T-cell (primary cell): ENCODE data around the gene TBC1D30. TPM values are rescaled to one million over a fixed set of nuclear protein-coding genes. Genes with fewer than 3 reads are reported as not detected.

Experiments
- ATAC-seq, 4 experiments: fragments of 200-7000 bp in 3 of 4; fragments of 150-1000 bp in 1 of 4; cut with Tn5 transposase; replicated peaks in 1 of 4; 1 replicate in 3 of 4; 2 replicates in 1 of 4; pipeline ENCODE4 v1.10.0; 2021; ENCODE audit warnings: moderate library complexity in 3 of 4, mild to moderate bottlenecking in 2 of 4, moderate number of reproducible peaks in 1 of 4
- CTCF ChIA-PET, 2 donors: fragments of 300-600 bp; sonication (Branson Sonifier 250); formaldehyde crosslinking; loops; one replicate each; lab custom pipeline; 2022; ENCODE audit warnings: antibody characterized with exemption in 2 of 2; lab: Charles Lee
- POLR2A ChIA-PET, 2 donors: fragments of 300-600 bp; sonication (Branson Sonifier 250); formaldehyde crosslinking; loops; one replicate each; lab custom pipeline; 2022; ENCODE audit warnings: antibody characterized with exemption in 2 of 2; lab: Charles Lee
- DNase-seq, 35 experiments: peaks; one replicate each; pipeline versions ENCODE4 v3.0.0 to v3.0.0-alpha.2; 2013 to 2023
- H3K27ac ChIP-seq: one replicate; pipeline ENCODE4 v1.5.1; 2013; ENCODE audit warnings: low read length
- H3K27me3 ChIP-seq, 2 experiments: replicated peaks in 1 of 2; 1 replicate in 1 of 2; 2 replicates in 1 of 2; pipeline versions ENCODE4 v1.6.1 to v1.7.0; 2013; ENCODE audit warnings: low read length in 1 of 2, mixed read lengths in 1 of 2; ENCODE audit not compliant: control insufficient read depth in 2 of 2, insufficient read depth in 2 of 2; ENCODE audit errors: extremely low read depth in 1 of 2
- H3K36me3 ChIP-seq, 2 donors: 1 replicate in 1 of 2; 2 replicates in 1 of 2; pipeline versions ENCODE4 v1.6.1 to v1.7.0; 2013; ENCODE audit warnings: low read length in 1 of 2; ENCODE audit not compliant: control insufficient read depth in 2 of 2, insufficient read depth in 1 of 2; ENCODE audit errors: extremely low read depth in 1 of 2
- H3K4me1 ChIP-seq, 2 experiments: 1 replicate in 1 of 2; 2 replicates in 1 of 2; pipeline versions ENCODE4 v1.6.1 to v1.7.0; 2013; ENCODE audit warnings: low read length in 2 of 2, mixed read lengths in 1 of 2; ENCODE audit not compliant: insufficient read depth in 2 of 2, control insufficient read depth in 1 of 2; ENCODE audit errors: extremely low read depth in 1 of 2
- H3K4me3 ChIP-seq, 2 donors: 1 replicate in 1 of 2; 2 replicates in 1 of 2; pipeline versions ENCODE4 v1.5.1 to v1.7.0; 2013; ENCODE audit warnings: mild to moderate bottlenecking in 2 of 2, low read length in 1 of 2, moderate library complexity in 1 of 2; ENCODE audit not compliant: control insufficient read depth in 1 of 2; ENCODE audit errors: extremely low read depth in 1 of 2
- H3K9me3 ChIP-seq: 2 replicates; pipeline ENCODE4 v1.7.0; 2013
- H3K27ac Mint-ChIP-seq, 2 donors: one replicate each; pipeline ENCODE4 v1.8.0; 2020 to 2021; ENCODE audit warnings: mild to moderate bottlenecking in 2 of 2, mixed read lengths in 2 of 2
- H3K27me3 Mint-ChIP-seq, 2 donors: one replicate each; pipeline ENCODE4 v1.8.0; 2021 to 2022; ENCODE audit warnings: mixed read lengths in 2 of 2
- H3K36me3 Mint-ChIP-seq: one replicate; pipeline ENCODE4 v1.8.0; 2021; ENCODE audit warnings: mixed read lengths
- H3K4me1 Mint-ChIP-seq, 3 donors: one replicate each; pipeline ENCODE4 v1.8.0; 2020 to 2022; ENCODE audit warnings: mixed read lengths in 3 of 3, mild to moderate bottlenecking in 1 of 3
- H3K4me3 Mint-ChIP-seq, 3 donors: one replicate each; pipeline ENCODE4 v1.8.0; 2020 to 2022; ENCODE audit warnings: mild to moderate bottlenecking in 3 of 3, mixed read lengths in 3 of 3, moderate library complexity in 3 of 3
- H3K9me3 Mint-ChIP-seq, 3 donors: one replicate each; pipeline ENCODE4 v1.8.0; 2020 to 2022; ENCODE audit warnings: mixed read lengths in 3 of 3
- WGBS: methylation state at CpG from one replicate; pipeline ENCODE4 v1.1.5; 2013; ENCODE audit warnings: missing lambda C conversion rate; ENCODE audit not compliant: insufficient coverage; 5-methylcytosine and 5-hydroxymethylcytosine counted together
- total RNA-seq, 35 experiments: library from RNA in 6 of 35; stranded (reverse) in 6 of 35; fragments of 120-200 nt in 1 of 35; gene quantifications; one replicate each; pipeline versions ENCODE4 v1.2.1 to v1.2.4 and lab custom pipeline; 2013 to 2026

TBC1D30 gene
- total RNA-seq, 5 donors from 2014 or later (not counting 1 experiment from before 2014, with no cell fraction given): 0.07 to 0.73 (median 0.41) TPM

- ChIA-PET POLR2A (no interaction called here), CTCF (interaction anchor here in 1 of 2 donors (1.0 kb wide), 1 partner anchor 11 kb away, joined by 3 read pairs; no protein-coding TSS in a partner anchor)
- 100% methylated on average over 1 of the region's 5 CpGs for WGBS
- peaks cover 7 to 10% of the 10 kb centered on the region in 2 donors for H3K27me3 Mint-ChIP-seq
- H3K9me3 Mint-ChIP-seq: no peaks in the 10 kb centered on the region
- Histone ChIP-seq H3K9me3 (no peaks in the 10 kb centered on the region), H3K27me3 (peaks cover 0 to 8% of the 10 kb centered on the region in 2 experiments), H3K4me3 (no peak overlapping the region), H3K4me1 (no peaks in the 10 kb centered on the region), H3K27ac (no peak overlapping the region), H3K36me3 (no peaks in the 10 kb centered on the region)
- ATAC-seq (no peak), DNase-seq (no peak)
- no peaks in the 10 kb centered on the region for H3K4me1 Mint-ChIP-seq
- no peak overlapping the region for H3K27ac Mint-ChIP-seq
- H3K36me3 Mint-ChIP-seq: no peaks in the 10 kb centered on the region
- H3K4me3 Mint-ChIP-seq: no peak overlapping the region
Measured at GRCh38 chr12:64903479-64904152, 79.2 kb downstream of the TBC1D30 start.

- Histone ChIP-seq H3K27ac (no peak overlapping the region), H3K4me3 (no peak overlapping the region), H3K4me1 (no peaks in the 10 kb centered on the region), H3K36me3 (no peaks in the 10 kb centered on the region), H3K27me3 (peaks cover 0 to 3% of the 10 kb centered on the region in 2 experiments), H3K9me3 (no peaks in the 10 kb centered on the region)
- DNase-seq (no peak), ATAC-seq (no peak)
- ChIA-PET POLR2A (no interaction called here), CTCF (interaction anchor here in 1 of 2 donors (1.0 kb wide), 1 partner anchor 19 kb away, joined by 3 read pairs; no protein-coding TSS in a partner anchor)
- Mint-ChIP-seq H3K4me1 (no peaks in the 10 kb centered on the region), H3K4me3 (no peak overlapping the region), H3K27me3 (peaks cover 12 to 18% of the 10 kb centered on the region in 2 donors), H3K27ac (no peak overlapping the region), H3K9me3 (no peaks in the 10 kb centered on the region), H3K36me3 (no peaks in the 10 kb centered on the region)
- WGBS: no CpG with 5 or more reads among the region's 3 CpGs
Measured at GRCh38 chr12:64907097-64907496, 82.7 kb downstream of the TBC1D30 start.

- Histone ChIP-seq H3K27me3 (peaks cover 2 to 8% of the 10 kb centered on the region in 2 experiments), H3K36me3 (no peaks in the 10 kb centered on the region), H3K27ac (no peak overlapping the region), H3K9me3 (no peaks in the 10 kb centered on the region), H3K4me1 (no peaks in the 10 kb centered on the region), H3K4me3 (no peak overlapping the region)
- ChIA-PET POLR2A (interaction anchor here in 1 of 2 donors (0.5 kb wide), 1 partner anchor 30 kb away, joined by 4 read pairs; no protein-coding TSS in a partner anchor), CTCF (interaction anchor here in 1 of 2 donors (0.6 kb wide), 1 partner anchor 33 kb away, joined by 3 read pairs; no protein-coding TSS in a partner anchor)
- 100% methylated on average over 1 of the region's 6 CpGs for WGBS
- Mint-ChIP-seq H3K9me3 (no peaks in the 10 kb centered on the region), H3K36me3 (no peaks in the 10 kb centered on the region), H3K27me3 (peaks cover 16 to 19% of the 10 kb centered on the region in 2 donors), H3K4me3 (no peak overlapping the region), H3K27ac (no peak overlapping the region), H3K4me1 (no peaks in the 10 kb centered on the region)
- no peak for ATAC-seq
- DNase-seq: no peak
Measured at GRCh38 chr12:64909124-64909523, 84.7 kb downstream of the TBC1D30 start.

GRCh38 chr12:64911081-64911480, 86.6 kb downstream of the TBC1D30 start:
- no peak for ATAC-seq
- DNase-seq: no peak
- H3K9me3 ChIP-seq: no peaks in the 10 kb centered on the region
- H3K4me3 Mint-ChIP-seq: no peak overlapping the region
- CTCF ChIA-PET: interaction anchor here in 1 of 2 donors (1.0 kb wide), 1 partner anchor 115 kb away, joined by 3 read pairs; no protein-coding TSS in a partner anchor
- POLR2A ChIA-PET: no interaction called here
- no peaks in the 10 kb centered on the region for H3K36me3 ChIP-seq
- H3K4me3 ChIP-seq: no peak overlapping the region
- H3K27ac Mint-ChIP-seq: no peak overlapping the region
- no peaks in the 10 kb centered on the region for H3K9me3 Mint-ChIP-seq
- no peak overlapping the region for H3K27ac ChIP-seq
- peaks cover 2 to 8% of the 10 kb centered on the region in 2 experiments for H3K27me3 ChIP-seq
- H3K27me3 Mint-ChIP-seq: peaks cover 21 to 24% of the 10 kb centered on the region in 2 donors
- no peaks in the 10 kb centered on the region for H3K4me1 Mint-ChIP-seq
- H3K4me1 ChIP-seq: no peaks in the 10 kb centered on the region
- WGBS: no CpG with 5 or more reads among the region's 3 CpGs
- no peaks in the 10 kb centered on the region for H3K36me3 Mint-ChIP-seq

GRCh38 chr12:64911912-64912311, 87.5 kb downstream of the TBC1D30 start:
- no peaks in the 10 kb centered on the region for H3K9me3 ChIP-seq
- H3K4me1 ChIP-seq: no peaks in the 10 kb centered on the region
- H3K27ac ChIP-seq: no peak overlapping the region
- peaks cover 2 to 8% of the 10 kb centered on the region in 2 experiments for H3K27me3 ChIP-seq
- H3K4me3 ChIP-seq: no peak overlapping the region
- no peaks in the 10 kb centered on the region for H3K36me3 ChIP-seq
- no peaks in the 10 kb centered on the region for H3K36me3 Mint-ChIP-seq
- H3K9me3 Mint-ChIP-seq: no peaks in the 10 kb centered on the region
- no peak overlapping the region for H3K4me3 Mint-ChIP-seq
- ATAC-seq (no peak), DNase-seq (no peak)
- peaks cover 21 to 24% of the 10 kb centered on the region in 2 donors for H3K27me3 Mint-ChIP-seq
- 89% methylated on average over 1 of the region's 4 CpGs for WGBS
- ChIA-PET CTCF (interaction anchor here in 1 of 2 donors (0.6 kb wide), 1 partner anchor 1047 kb away, joined by 3 read pairs; no protein-coding TSS in a partner anchor), POLR2A (no interaction called here)
- H3K4me1 Mint-ChIP-seq: no peaks in the 10 kb centered on the region
- no peak overlapping the region for H3K27ac Mint-ChIP-seq

- Histone ChIP-seq H3K9me3 (no peaks in the 10 kb centered on the region), H3K27ac (no peak overlapping the region), H3K27me3 (peaks cover 2 to 8% of the 10 kb centered on the region in 2 experiments), H3K36me3 (no peaks in the 10 kb centered on the region), H3K4me3 (no peak overlapping the region), H3K4me1 (no peaks in the 10 kb centered on the region)
- H3K27me3 Mint-ChIP-seq: peaks cover 21 to 24% of the 10 kb centered on the region in 2 donors
- ChIA-PET CTCF (no interaction called here), POLR2A (no interaction called here)
- no peak overlapping the region for H3K27ac Mint-ChIP-seq
- no peaks in the 10 kb centered on the region for H3K36me3 Mint-ChIP-seq
- H3K4me3 Mint-ChIP-seq: no peak overlapping the region
- H3K9me3 Mint-ChIP-seq: no peaks in the 10 kb centered on the region
- DNase-seq: no peak
- H3K4me1 Mint-ChIP-seq: no peaks in the 10 kb centered on the region
- no CpG with 5 or more reads among the region's 3 CpGs for WGBS
- no peak for ATAC-seq
Measured at GRCh38 chr12:64912516-64913255, 88.2 kb downstream of the TBC1D30 start.
